Measurements from ENCODE around the gene UQCRQ. TPM values are rescaled to one million over a fixed set of nuclear protein-coding genes. Genes with fewer than 3 reads are reported as not detected.
"Not testable (repeated sequence)": the region's sequence is repeated elsewhere in the genome, so short reads cannot be mapped to it uniquely, and the experiment has no call there.

UQCRQ gene
- total RNA-seq, 1 donor from 2014 or later: 1,703 TPM

- peak; percentile 83 for DNase-seq
- ATAC-seq: peak; percentile 81
- intact Hi-C loops (cut with micrococcal nuclease): no loop called here
These were observed 35.9 kb upstream of the UQCRQ start, which contains the start of gene SHROOM1 for GRCh38 chr5:132830436-132831094. Gene SHROOM1 (minus strand): TSS chr5:132830647. CDS start chr5:132826140, 4,507 bp downstream.

- intact Hi-C loops (cut with micrococcal nuclease): no loop called here
- ATAC-seq (no peak), DNase-seq (no peak)
These were observed 35.2 kb upstream of the UQCRQ start for GRCh38 chr5:132831095-132831860.

GRCh38 chr5:132832612-132833011 is 33.8 kb upstream of the UQCRQ start:
- no peak for DNase-seq
- intact Hi-C loops (cut with micrococcal nuclease): no loop called here

GRCh38 chr5:132834057-132834456 is 32.4 kb upstream of the UQCRQ start:
- DNase-seq (no peak), ATAC-seq (no peak)
- intact Hi-C loops (cut with micrococcal nuclease): no loop called here

More at GRCh38 chr5:132832612-132833011, 33.8 kb upstream of the UQCRQ start:
- no peak for ATAC-seq

- no peak for DNase-seq
- no peak for ATAC-seq
- intact Hi-C loops (cut with micrococcal nuclease): no loop called here
These were observed 29.6 kb upstream of the UQCRQ start for GRCh38 chr5:132836852-132837251.

GRCh38 chr5:132837868-132838267 is 28.6 kb upstream of the UQCRQ start:
- no peak for DNase-seq
- no peak for ATAC-seq
- intact Hi-C loops (cut with micrococcal nuclease): no loop called here

- DNase-seq (no peak), ATAC-seq (no peak)
- intact Hi-C loops (cut with micrococcal nuclease): no loop called here
These were observed 27.7 kb upstream of the UQCRQ start for GRCh38 chr5:132838516-132839282.

- ATAC-seq (no peak), DNase-seq (no peak)
- intact Hi-C loops (cut with micrococcal nuclease): no loop called here
These were observed 26.8 kb upstream of the UQCRQ start for GRCh38 chr5:132839426-132840301.

- intact Hi-C loops (cut with micrococcal nuclease): no loop called here
- DNase-seq (no peak), ATAC-seq (no peak)
These were observed 26.1 kb upstream of the UQCRQ start for GRCh38 chr5:132840313-132840712.

GRCh38 chr5:132840896-132841295 is 25.5 kb upstream of the UQCRQ start:
- no peak for DNase-seq
- no peak for ATAC-seq
- intact Hi-C loops (cut with micrococcal nuclease): no loop called here

- intact Hi-C loops (cut with micrococcal nuclease): no loop called here
- no peak for ATAC-seq
- DNase-seq: no peak
These were observed 25.1 kb upstream of the UQCRQ start for GRCh38 chr5:132841305-132841704.

GRCh38 chr5:132848270-132848669 is 18.2 kb upstream of the UQCRQ start:
- ATAC-seq: no peak
- intact Hi-C loops (cut with micrococcal nuclease): no loop called here

GRCh38 chr5:132849347-132849746 is 17.1 kb upstream of the UQCRQ start:
- no peak for DNase-seq
- no peak for ATAC-seq
- intact Hi-C loops (cut with micrococcal nuclease): no loop called here

More at GRCh38 chr5:132848270-132848669, 18.2 kb upstream of the UQCRQ start:
- DNase-seq: no peak

GRCh38 chr5:132850066-132850465 is 16.4 kb upstream of the UQCRQ start:
- DNase-seq: no peak
- intact Hi-C loops (cut with micrococcal nuclease): no loop called here
- no peak for ATAC-seq

- DNase-seq: no peak
- ATAC-seq: no peak
- intact Hi-C loops (cut with micrococcal nuclease): no loop called here
These were observed 13.1 kb upstream of the UQCRQ start for GRCh38 chr5:132853323-132853722.

GRCh38 chr5:132853790-132854189 is 12.7 kb upstream of the UQCRQ start:
- DNase-seq (no peak), ATAC-seq (no peak)
- intact Hi-C loops (cut with micrococcal nuclease): no loop called here

GRCh38 chr5:132854301-132854700 is 12.1 kb upstream of the UQCRQ start:
- DNase-seq: no peak
- intact Hi-C loops (cut with micrococcal nuclease): no loop called here
- ATAC-seq: no peak

- intact Hi-C loops (cut with micrococcal nuclease); DNase-seq; ATAC-seq: not testable (repeated sequence)
These were observed 11.4 kb upstream of the UQCRQ start for GRCh38 chr5:132854992-132855391.

GRCh38 chr5:132856011-132856410 is 10.4 kb upstream of the UQCRQ start:
- ATAC-seq (no peak), DNase-seq (no peak)
- intact Hi-C loops (cut with micrococcal nuclease): no loop called here

All from left ventricle myocardium superior (tissue), 1 donor.